Right lung (tissue), 10 donors: ENCODE measurements around the gene EEIG1. TPM values are rescaled to one million over a fixed set of nuclear protein-coding genes. Genes with fewer than 3 reads are reported as not detected.
"Not testable (repeated sequence)": the region's sequence is repeated elsewhere in the genome, so short reads cannot be mapped to it uniquely, and the experiment has no call there.

Experiments
- DNase-seq, 2 donors: peaks; one replicate each; pipeline ENCODE4 v3.0.0-alpha.2; 2013
- long read RNA-seq, 8 donors: transcript quantifications; one replicate each; lab custom pipeline, GENCODE V29; 2026
- polyA plus RNA-seq, 5 donors: library from polyadenylated mRNA; unstranded; fragments of 120-200 nt; gene quantifications; one replicate each; pipeline versions ENCODE4 v1.2.1 to v1.2.3, GENCODE V29; 2013; ENCODE audit warnings: inconsistent platforms in 1 of 5, low replicate concordance in 1 of 5; ENCODE audit not compliant: insufficient read length in 5 of 5, insufficient read depth in 1 of 5

Gene EEIG1
- 10 to 100 TPM; 24.7 to 44.2 (median 39.1) TPM for polyA plus RNA-seq
- long read RNA-seq, donor 1, full-length matches to known transcripts = 11 of 11 reads
- long read RNA-seq, donor 1, partial matches to known transcripts = 0 of 11 reads
- long read RNA-seq, donor 1, other reads (novel, unspliced or antisense) = 0 of 11 reads
- long read RNA-seq, donor 2, full-length matches to known transcripts = 5 of 5 reads
- long read RNA-seq, donor 2, partial matches to known transcripts = 0 of 5 reads
- long read RNA-seq, donor 2, other reads (novel, unspliced or antisense) = 0 of 5 reads
- long read RNA-seq, donor 3, full-length matches to known transcripts = 8 of 63 reads
- long read RNA-seq, donor 3, partial matches to known transcripts = 55 of 63 reads
- long read RNA-seq, donor 3, other reads (novel, unspliced or antisense) = 0 of 63 reads
- long read RNA-seq, donor 4, full-length matches to known transcripts = 7 of 7 reads
- long read RNA-seq, donor 4, partial matches to known transcripts = 0 of 7 reads
- long read RNA-seq, donor 4, other reads (novel, unspliced or antisense) = 0 of 7 reads
- long read RNA-seq, donor 5, full-length matches to known transcripts = 4 of 4 reads
- long read RNA-seq, donor 5, partial matches to known transcripts = 0 of 4 reads
- long read RNA-seq, donor 5, other reads (novel, unspliced or antisense) = 0 of 4 reads
- long read RNA-seq, donor 6, full-length matches to known transcripts = 5 of 12 reads
- long read RNA-seq, donor 6, partial matches to known transcripts = 7 of 12 reads
- long read RNA-seq, donor 6, other reads (novel, unspliced or antisense) = 0 of 12 reads
- long read RNA-seq, donor 7, full-length matches to known transcripts = 16 of 16 reads
- long read RNA-seq, donor 7, partial matches to known transcripts = 0 of 16 reads
- long read RNA-seq, donor 7, other reads (novel, unspliced or antisense) = 0 of 16 reads
- long read RNA-seq, donor 8, full-length matches to known transcripts = 5 of 5 reads
- long read RNA-seq, donor 8, partial matches to known transcripts = 0 of 5 reads
- long read RNA-seq, donor 8, other reads (novel, unspliced or antisense) = 0 of 5 reads

- peak; percentile 95 to 96 for DNase-seq
Measured at GRCh38 chr9:127980706-127981558, at the start of gene EEIG1. Gene EEIG1 (minus strand): TSS chr9:127980989. CDS start chr9:127980137, 852 bp downstream.

- DNase-seq = no peak
Measured at GRCh38 chr9:128027705-128028104, 46.9 kb upstream of the EEIG1 start.

GRCh38 chr9:128026773-128027541, 46.2 kb upstream of the EEIG1 start:
- DNase-seq = no peak

GRCh38 chr9:128026255-128026772, 45.5 kb upstream of the EEIG1 start:
- no peak for DNase-seq

GRCh38 chr9:128025736-128026135, 44.9 kb upstream of the EEIG1 start:
- DNase-seq = no peak

GRCh38 chr9:128024761-128025308, 44.0 kb upstream of the EEIG1 start:
- DNase-seq = no peak

- not testable (repeated sequence) for DNase-seq
Measured at GRCh38 chr9:128023671-128024070, 42.9 kb upstream of the EEIG1 start.

- no peak for DNase-seq
Measured at GRCh38 chr9:128022886-128023285, 42.1 kb upstream of the EEIG1 start.

GRCh38 chr9:128021098-128021497, 40.3 kb upstream of the EEIG1 start:
- DNase-seq = no peak

- DNase-seq = no peak
Measured at GRCh38 chr9:128020692-128021091, 39.9 kb upstream of the EEIG1 start.

- no peak for DNase-seq
Measured at GRCh38 chr9:128015696-128016095, 34.9 kb upstream of the EEIG1 start.

GRCh38 chr9:128011071-128011817, 30.5 kb upstream of the EEIG1 start:
- DNase-seq = no peak

GRCh38 chr9:128009639-128010038, 28.9 kb upstream of the EEIG1 start:
- no peak for DNase-seq

- DNase-seq = no peak
Measured at GRCh38 chr9:128008171-128008570, 27.4 kb upstream of the EEIG1 start.

GRCh38 chr9:128007566-128008138, 26.9 kb upstream of the EEIG1 start:
- peak; percentile 60 to 68 for DNase-seq

GRCh38 chr9:128006332-128006996, 25.7 kb upstream of the EEIG1 start:
- DNase-seq = no peak

- DNase-seq = no peak
Measured at GRCh38 chr9:128005923-128006322, 25.1 kb upstream of the EEIG1 start.

GRCh38 chr9:128003966-128004604, 23.3 kb upstream of the EEIG1 start:
- DNase-seq = no peak
